Measurements from ENCODE around the gene KRABD2.

KRABD2 gene

DNA sequence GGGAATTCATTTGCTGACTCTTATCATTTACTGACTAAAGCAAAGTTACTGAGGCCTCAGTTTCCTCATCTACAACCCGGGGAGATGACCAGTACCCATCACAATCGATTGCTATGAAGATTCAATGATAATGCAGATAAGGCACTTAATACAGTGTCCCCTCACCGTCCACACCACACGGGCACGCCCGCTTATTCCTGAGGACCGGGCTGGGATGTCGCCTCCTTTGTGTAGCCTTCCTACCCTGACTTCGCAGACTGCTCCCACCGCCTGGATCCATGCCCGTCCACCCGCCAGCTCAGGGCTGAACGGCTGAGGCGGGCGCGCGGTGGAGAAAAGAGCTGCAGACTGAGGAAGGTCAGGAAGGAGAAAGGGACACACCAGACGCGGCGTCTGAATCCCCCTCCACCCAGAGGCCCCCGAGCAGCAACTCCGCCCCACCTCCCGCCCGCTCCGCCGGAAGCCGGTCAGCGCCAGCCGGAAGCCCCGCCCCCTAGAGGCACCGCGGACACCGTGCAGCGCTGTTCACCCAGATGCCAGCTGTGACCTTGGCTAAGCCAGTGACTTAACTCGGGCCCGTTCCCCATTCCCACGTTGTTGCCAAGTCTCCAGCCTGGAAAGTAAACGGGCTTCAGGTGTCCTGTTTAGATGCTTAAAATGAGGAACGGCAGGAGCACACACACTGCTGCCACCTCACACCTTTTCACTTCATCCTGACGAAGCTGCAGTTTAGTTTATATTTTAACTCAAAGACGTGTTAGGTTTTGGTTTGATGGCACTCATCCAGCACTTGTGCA, at the start of gene KRABD2:
TSS of gene KRABD2 (minus strand) at position 434 of the 797 bp plus-strand sequence.
- Mint-ChIP-seq H3K36me3 (ENCODE audit: insufficient read depth) (peaks cover 30% of the 10 kb centered on the region), H3K27me3 (no peaks in the 10 kb centered on the region), H3K4me3 (ENCODE audit: low read depth) (peak within 1 kb of the TSS; percentile 80), H3K4me1 (ENCODE audit: low read depth) (peaks cover 19% of the 10 kb centered on the region), H3K9me3 (ENCODE audit: low read depth) (no peaks in the 10 kb centered on the region), H3K27ac (peak within 1 kb of the TSS; percentile 98)
- TF ChIP-seq, protein P1, sequence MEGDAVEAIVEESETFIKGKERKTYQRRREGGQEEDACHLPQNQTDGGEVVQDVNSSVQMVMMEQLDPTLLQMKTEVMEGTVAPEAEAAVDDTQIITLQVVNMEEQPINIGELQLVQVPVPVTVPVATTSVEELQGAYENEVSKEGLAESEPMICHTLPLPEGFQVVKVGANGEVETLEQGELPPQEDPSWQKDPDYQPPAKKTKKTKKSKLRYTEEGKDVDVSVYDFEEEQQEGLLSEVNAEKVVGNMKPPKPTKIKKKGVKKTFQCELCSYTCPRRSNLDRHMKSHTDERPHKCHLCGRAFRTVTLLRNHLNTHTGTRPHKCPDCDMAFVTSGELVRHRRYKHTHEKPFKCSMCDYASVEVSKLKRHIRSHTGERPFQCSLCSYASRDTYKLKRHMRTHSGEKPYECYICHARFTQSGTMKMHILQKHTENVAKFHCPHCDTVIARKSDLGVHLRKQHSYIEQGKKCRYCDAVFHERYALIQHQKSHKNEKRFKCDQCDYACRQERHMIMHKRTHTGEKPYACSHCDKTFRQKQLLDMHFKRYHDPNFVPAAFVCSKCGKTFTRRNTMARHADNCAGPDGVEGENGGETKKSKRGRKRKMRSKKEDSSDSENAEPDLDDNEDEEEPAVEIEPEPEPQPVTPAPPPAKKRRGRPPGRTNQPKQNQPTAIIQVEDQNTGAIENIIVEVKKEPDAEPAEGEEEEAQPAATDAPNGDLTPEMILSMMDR (IDR thresholded peaks at IDR 0.05; ENCODE audit: unreplicated experiment) = peak; percentile 64
- peak; percentile 90 for DNase-seq (ENCODE audit: low spot score, unreplicated experiment)

DNA sequence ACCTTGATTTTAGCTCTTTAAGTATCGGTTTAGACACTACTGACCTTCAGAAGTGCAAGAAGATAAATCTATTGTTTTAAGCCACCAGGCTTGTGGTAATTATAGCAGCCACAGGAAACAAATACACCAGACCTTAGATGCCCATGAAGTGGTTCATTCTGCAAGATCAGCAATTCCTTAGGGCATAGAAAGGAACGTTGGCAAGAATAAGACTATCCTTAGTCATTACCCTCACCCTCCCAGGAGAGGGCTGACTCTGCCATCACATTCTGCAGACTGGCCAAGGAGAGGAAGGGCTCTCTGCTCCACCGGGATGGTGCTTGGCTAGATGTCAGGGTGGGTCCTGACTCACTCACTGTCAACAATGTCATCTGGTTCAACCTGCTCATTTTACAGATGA, 45.1 kb upstream of the KRABD2 start:
- H3K36me3 Mint-ChIP-seq (ENCODE audit: insufficient read depth) = no peaks in the 10 kb centered on the region
- TF ChIP-seq, protein P1 (IDR thresholded peaks at IDR 0.05; ENCODE audit: unreplicated experiment) = no peak
- DNase-seq (ENCODE audit: low spot score, unreplicated experiment) = no peak
- H3K4me3 Mint-ChIP-seq (ENCODE audit: low read depth) = no peak overlapping the region
- H3K27ac Mint-ChIP-seq = no peak overlapping the region
- H3K27me3 Mint-ChIP-seq = peaks cover 16% of the 10 kb centered on the region
- no peaks in the 10 kb centered on the region for H3K9me3 Mint-ChIP-seq (ENCODE audit: low read depth)
- no peaks in the 10 kb centered on the region for H3K4me1 Mint-ChIP-seq (ENCODE audit: low read depth)

DNA sequence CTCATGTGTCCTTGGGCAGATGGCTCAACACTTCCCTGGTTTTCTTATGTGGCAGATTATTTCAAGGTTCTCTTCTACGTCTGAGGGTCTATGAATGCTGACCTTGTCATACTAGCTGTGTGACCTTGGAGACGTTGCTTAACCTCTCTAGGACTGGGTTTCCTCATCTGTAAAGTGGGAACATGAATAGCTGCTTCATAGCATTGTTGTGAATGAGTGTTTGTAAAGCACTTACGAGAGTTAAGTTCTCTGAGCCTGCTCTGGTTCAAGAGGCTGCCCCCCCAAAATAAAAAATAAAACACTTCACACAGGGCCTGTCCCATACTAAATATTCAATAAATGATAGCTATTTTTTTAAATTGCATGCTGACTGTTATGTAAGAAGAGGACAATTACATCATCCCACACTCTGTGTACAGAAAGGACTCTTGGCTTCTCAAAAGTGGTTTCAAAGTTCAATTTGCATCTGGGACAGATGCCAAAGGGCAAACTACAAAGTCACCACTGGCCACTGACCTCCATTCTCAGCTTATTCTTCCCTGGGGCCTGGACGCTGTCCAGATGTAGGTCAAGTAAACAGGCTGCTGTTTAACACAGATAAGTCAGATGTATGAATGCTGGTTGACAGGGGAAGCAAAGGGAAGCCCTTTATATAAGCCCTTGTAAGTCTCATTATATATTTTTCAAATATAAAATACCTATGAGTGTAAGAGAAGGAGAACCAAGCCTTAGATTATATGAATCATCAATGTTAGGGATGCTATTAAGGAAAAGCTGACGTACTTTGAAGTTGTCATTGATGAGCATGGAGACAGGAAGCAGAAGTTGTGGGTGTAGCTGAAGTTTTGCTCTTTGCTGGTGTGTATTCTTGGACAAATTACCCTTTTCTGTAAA, 43.8 kb upstream of the KRABD2 start:
- Mint-ChIP-seq H3K27me3 (peaks cover 23% of the 10 kb centered on the region), H3K9me3 (ENCODE audit: low read depth) (no peaks in the 10 kb centered on the region), H3K4me1 (ENCODE audit: low read depth) (no peaks in the 10 kb centered on the region), H3K36me3 (ENCODE audit: insufficient read depth) (no peaks in the 10 kb centered on the region), H3K27ac (no peak overlapping the region), H3K4me3 (ENCODE audit: low read depth) (no peak overlapping the region)
- TF ChIP-seq, protein P1 (IDR thresholded peaks at IDR 0.05; ENCODE audit: unreplicated experiment) = no peak
- no peak for DNase-seq (ENCODE audit: low spot score, unreplicated experiment)

DNA sequence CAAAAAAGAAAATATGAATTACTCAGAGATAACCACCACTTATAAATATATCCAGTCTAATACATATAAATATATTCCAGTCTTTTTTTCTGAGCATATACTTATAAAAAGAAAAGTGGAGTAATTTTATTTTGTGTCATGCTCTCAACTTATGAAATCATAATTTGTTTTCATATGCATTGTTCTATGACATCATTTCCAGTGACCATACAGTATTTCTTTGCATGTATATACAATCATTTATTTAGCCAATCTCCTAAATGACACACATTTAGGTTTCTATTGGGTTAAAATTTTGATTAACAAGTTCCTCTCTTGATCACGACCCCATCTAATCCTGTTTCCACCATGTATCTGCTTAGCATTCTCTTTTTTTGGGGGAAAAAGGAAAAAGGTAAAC, 42.8 kb upstream of the KRABD2 start:
- Mint-ChIP-seq H3K27me3 (peaks cover 23% of the 10 kb centered on the region), H3K27ac (no peak overlapping the region), H3K36me3 (ENCODE audit: insufficient read depth) (no peaks in the 10 kb centered on the region), H3K4me1 (ENCODE audit: low read depth) (no peaks in the 10 kb centered on the region), H3K4me3 (ENCODE audit: low read depth) (no peak overlapping the region), H3K9me3 (ENCODE audit: low read depth) (no peaks in the 10 kb centered on the region)
- no peak for DNase-seq (ENCODE audit: low spot score, unreplicated experiment)
- TF ChIP-seq, protein P1 (IDR thresholded peaks at IDR 0.05; ENCODE audit: unreplicated experiment) = no peak

DNA sequence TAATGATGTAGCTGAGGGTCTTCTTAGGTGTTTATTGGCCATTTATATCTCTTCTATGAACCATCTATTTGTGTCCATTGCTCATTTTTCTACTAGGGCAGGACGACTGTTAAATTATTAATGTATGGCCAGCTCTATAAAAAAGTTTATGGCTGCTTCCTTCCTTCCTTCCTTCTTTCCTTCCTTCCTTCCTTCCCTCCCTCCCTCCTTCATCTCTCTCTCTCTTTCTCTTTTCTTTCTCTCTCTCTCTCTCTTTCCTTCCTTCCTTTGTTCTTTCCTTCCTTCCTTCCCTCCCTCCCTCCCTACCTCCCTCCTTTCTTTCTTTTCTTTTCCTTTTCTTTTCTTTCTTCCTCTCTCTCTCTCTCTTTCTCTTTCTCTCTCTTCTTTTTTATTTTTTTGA, 42.0 kb upstream of the KRABD2 start:
- no peak overlapping the region for H3K4me3 Mint-ChIP-seq (ENCODE audit: low read depth)
- no peaks in the 10 kb centered on the region for H3K36me3 Mint-ChIP-seq (ENCODE audit: insufficient read depth)
- H3K9me3 Mint-ChIP-seq (ENCODE audit: low read depth) = no peaks in the 10 kb centered on the region
- TF ChIP-seq, protein P1 (IDR thresholded peaks at IDR 0.05; ENCODE audit: unreplicated experiment) = no peak
- H3K27me3 Mint-ChIP-seq = peaks cover 23% of the 10 kb centered on the region
- H3K4me1 Mint-ChIP-seq (ENCODE audit: low read depth) = no peaks in the 10 kb centered on the region
- DNase-seq (ENCODE audit: low spot score, unreplicated experiment) = no peak
- no peak overlapping the region for H3K27ac Mint-ChIP-seq

Data from progenitor cell of endocrine pancreas (in vitro differentiated cells).